Measurements from ENCODE around the gene RBFOX1.

RBFOX1 gene

DNA sequence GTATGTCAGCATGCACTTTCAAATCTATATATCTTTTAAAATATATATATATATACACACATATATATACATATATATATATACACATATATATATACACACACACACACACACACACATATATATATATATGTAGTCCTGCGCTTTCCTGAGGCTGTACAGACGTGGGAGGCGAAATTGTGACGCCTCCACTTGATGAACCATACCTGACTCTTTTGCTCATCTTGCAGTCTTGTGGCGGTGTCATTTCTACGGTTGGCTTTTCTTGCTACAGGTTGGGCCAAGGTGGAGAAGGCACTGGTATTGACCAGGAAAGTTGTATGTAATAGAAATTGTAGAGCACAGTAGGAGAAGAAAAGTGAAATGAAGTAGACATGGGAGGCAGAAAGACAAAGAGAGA lies 88.2 kb downstream of the RBFOX1 start:
- no peak for DNase-seq (ENCODE audit: low spot score)

DNA sequence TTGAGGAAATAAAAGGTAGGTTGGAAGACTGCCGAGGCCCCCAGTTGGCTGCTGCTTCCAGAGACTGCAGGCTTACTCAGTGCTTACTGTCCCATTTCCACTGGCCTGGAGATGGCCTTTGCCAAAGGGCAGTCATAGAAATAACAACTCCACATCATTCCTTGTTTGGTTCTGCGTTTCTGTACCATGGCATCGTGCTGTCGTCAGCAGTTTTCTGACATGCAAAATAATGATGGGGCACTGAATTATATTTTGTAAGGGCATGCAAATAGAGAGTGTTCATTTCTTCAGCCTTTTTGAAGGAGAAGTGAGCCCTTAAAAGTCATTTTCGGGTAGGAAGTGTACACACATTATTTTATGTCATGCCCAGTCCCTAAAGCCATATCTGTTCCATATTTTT lies 88.9 kb downstream of the RBFOX1 start:
- DNase-seq (ENCODE audit: low spot score), result no peak

DNA sequence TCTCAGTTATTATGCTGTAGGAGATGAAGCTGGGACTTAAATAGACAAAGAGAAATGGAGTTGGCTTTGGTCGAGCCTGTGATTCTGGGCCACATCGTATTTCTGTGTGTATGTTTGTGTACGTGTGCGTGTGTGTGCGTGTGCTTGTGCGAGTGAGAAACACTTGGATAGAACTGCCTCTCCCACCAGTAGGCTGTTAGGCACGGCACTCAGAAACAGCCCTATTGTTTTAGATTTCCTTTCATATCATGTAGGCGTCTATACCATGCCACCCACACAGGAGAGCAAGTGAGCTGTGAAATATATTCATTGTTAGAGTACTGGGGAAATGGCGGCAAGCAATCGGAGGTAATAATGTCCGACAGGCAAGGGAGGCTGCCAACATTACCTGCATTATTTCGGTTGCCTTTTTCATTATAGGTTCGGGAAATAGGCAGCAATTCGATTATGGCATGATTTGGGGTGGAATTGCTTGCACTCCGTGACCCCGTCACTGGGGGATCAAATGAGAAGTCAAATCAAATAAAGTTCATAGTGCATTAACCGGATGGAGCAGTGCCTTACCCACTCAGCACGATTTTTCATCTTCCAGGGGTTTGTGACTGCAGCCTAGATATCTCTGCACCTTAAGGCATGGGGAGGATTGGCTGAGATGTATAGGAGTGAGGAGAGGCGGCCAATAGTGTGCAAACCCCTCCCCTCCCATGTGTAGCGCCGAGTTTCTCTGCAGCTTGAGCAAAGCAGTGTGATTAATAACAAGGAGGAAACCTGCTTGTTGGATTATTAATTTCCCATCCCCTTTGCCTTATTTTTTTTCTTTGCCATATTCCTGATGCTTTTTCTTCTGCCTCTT lies 89.6 kb downstream of the RBFOX1 start:
- DNase-seq (ENCODE audit: low spot score), result no peak

DNA sequence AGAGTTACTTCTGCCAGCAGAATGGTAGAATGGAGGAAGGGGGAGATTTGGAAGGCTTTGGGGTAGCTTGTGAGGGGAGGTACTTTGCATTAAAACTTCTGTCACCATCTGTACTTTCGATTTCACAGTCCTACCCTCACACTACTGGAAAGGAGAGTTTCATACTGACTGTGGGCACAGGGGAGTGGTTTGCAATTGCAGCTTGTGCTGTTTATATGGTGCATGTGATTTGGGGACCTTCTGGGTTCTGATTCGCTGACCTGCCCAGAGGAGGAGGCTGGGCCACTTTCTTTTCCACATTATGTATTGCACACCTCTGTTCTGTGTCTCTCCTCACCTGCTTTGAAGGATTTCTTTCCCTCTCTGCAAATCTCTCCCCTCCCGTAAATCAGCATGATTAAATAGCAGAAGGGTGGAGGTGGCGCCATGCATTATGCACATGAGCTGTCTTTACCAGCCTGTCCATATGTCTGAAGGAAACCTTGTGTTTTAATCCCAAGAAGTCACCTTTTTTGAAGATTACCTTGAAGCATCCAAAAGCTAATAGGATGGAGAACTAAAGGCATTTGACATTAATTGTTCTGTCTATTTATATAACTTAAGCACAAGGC lies 90.9 kb downstream of the RBFOX1 start:
- no peak for DNase-seq (ENCODE audit: low spot score)

DNA sequence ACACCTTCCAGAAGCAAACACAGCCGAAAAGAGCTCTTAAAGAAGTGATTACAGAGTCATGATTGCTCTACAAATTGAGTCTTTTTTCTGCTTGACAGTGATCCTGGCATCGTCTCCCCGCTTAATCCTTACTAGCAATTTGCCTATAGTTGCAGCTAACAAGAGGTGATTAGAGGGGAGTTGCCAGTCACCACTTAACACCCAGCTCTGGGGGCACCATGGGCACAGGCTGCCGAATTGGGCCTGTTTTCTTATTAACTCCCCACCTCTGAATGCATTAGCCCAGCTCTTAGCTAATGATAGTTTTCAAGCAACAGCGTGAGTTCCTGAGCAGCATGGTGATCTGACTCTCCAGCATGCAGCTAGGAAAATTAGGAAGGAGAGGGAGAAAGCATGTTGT lies 93.5 kb downstream of the RBFOX1 start:
- no peak for DNase-seq (ENCODE audit: low spot score)

DNA sequence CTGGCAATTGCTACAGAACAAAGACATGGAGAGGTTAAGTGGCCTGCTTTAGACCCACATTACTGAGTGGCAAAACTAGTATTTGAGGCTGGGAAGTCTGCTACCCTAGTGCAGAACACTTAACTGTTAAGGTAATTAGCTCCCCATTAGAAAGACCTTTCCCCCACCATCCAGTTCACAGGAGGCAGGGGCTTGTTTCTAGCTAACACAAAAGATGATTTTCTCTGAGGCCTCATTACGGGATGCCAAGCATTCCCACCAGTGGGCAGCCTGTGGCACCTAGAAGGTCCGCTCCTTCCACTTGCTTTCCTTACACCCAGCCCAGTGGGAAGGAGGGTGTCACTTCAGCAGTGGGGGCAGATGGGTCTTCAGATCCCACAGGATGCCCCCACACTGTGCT lies 99.1 kb downstream of the RBFOX1 start:
- DNase-seq (ENCODE audit: low spot score), result no peak

DNA sequence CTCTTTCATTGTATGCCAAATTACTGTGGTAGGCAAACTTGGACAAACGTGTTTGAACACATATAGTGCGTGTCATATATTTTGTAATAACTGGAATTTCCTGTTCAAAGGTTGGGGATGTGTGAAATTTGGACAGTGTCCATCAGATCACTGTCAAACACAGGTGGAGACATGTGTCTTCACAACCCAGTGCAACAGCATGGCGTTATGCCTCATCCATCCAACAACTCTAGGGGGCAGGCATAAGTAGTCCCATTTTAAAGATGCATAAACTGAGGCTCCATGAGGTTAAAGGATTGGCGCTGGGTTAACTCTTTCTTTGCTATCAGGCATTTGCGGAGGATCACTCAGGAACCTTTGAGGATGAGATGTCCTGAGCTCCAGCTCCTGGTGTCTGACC lies 103.7 kb downstream of the RBFOX1 start:
- DNase-seq (ENCODE audit: low spot score), result no peak

DNA sequence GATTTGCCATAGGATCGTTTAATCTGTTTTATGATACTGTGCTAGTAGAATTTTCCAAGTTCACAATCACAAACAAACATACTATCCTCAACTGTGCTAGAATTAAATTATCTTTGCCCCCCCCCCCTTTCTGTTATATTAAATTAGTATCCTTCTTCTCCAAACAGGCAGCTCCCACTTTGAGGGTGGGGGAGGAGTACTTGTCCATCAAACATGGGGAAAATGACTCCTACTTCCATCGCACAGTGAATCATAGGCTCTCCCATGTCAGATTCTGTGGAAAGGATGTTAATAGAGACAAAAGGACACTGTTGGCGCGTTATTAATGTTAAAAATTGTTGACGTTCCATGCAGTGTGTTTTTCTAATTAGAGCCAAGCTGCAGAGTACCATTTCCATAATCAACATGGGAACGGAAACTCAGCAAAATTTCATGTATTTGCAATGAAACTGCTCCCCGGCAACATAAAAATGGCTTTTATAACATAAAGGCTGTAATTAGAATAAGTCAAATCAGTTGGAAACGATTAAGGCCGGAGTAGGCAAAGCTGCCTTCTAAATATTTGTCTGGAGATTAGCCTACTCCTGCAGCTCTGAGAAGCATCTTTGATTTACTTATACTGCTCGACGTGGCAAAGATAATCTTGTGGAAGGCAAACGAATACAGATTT lies 104.6 kb downstream of the RBFOX1 start:
- DNase-seq (ENCODE audit: low spot score), result no peak

DNA sequence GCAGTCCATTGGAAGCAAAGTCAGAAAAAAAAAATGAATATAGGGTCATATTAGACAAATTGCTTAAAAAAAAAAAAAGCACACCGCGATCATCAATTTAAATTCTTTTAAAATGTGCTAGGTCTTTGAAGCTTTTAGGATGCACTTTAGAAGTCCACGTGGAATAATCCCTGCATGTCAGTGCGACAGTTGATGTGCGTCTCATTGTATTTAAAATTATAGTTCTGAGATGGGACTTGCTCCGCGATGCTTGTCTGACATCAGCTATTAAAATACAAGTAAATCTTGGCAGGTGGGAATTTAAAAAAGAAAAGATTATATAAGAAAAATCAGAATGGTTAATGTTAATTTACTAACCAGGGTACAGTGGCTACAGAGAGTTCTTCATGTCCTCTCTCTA lies 105.2 kb downstream of the RBFOX1 start:
- DNase-seq (ENCODE audit: low spot score), result no peak

DNA sequence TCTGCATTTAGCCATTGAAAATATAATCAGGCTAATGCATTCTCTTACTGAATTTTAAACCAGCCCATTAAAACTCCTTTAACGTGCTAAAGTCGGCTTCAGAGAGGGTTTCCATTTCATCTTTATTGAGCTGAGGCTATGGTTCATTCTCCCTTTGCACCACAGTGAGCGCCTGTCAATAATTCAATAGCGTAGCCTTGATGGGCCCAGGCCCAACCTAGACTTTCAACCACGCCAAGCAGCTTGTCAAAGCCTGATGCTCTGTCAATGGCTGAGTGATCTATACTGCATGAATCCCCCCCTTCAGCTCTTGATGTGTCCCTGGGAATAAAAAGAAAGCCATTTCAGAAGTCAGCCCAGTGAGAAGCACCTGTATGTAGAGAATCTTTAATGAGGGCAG lies 106.0 kb downstream of the RBFOX1 start:
- DNase-seq (ENCODE audit: low spot score), result no peak

DNA sequence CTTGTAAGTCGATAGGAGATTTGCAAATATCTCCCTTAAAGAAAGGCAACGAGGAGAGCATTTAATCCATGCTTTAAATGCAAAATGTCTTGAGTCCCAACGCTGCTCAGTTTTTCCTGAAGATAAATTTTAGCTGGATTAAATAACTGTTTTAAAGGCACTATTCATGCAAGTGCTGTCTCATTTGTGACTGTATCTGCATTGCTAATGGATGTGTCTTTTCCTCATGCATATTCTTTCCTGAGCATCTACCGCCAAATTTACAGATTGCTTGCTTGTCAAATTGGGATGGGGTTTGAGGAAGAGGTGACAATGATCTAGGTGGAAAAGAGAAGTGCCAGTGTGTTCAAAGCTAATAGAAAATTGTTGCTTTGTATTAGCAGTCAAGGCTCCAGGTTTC lies 106.9 kb downstream of the RBFOX1 start:
- no peak for DNase-seq (ENCODE audit: low spot score)

DNA sequence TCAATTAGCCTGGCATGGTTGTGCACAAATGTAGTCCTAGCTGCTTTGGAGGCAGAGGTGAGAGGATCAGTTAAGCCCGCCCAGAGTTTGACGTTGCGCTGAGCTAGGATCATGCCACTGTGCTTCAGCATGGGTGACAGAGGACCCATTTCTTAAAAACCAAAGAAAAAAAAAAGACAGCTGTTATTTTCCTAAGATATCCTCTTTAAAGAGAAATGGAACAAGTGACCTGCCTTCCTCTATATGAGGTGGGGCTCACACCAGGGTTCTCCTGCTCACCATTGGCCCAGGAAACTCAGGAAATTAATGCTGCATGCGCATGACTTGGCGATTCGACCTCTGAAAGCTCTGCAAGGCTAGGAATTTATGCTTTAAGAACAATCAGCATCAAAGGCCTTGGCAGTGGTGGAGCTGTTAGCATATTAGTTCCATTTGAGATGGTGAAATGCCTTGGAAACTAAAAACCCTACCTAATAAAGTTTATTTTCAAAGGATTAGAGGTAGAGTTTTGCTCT lies 108.3 kb downstream of the RBFOX1 start:
- no peak for DNase-seq (ENCODE audit: low spot score)

DNA sequence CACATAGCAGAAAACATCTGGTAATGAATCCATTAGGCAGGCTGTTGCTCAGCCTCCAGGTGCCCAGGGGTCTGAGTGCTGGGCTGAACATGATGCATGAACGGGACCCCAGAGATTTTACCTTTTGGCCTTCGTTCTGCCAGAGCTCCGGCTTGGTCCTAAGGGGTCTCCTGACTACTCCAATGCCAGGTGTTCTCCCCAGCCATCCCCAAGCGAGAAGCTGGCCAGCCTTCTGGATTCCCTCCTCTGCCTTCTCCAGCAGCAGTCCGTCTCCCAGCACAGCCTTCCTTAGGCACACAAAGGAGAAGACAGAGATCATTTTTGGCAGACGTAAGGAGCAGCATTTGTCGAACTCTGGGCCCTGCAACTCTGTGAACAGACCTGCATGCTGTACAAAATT lies 109.4 kb downstream of the RBFOX1 start:
- no peak for DNase-seq (ENCODE audit: low spot score)

DNA sequence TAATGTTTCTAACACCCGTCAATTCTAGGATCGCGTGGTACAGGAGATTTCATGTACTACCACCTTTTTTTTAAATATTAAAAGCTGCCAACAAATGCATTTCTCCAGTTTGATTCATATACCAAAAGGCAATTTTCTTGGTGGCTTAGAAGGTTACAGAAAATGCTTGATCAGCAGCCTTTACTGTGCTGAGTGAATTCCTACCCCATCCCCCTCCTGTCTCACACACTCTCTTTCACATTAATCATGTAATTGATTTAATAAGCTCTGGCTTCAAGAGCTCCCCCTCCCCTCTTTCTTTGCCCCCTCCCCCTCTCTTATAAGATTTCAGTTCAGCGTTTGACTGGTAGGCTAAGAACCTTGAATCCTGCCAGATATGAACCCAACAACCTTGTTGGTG lies 110.5 kb downstream of the RBFOX1 start:
- no peak for DNase-seq (ENCODE audit: low spot score)

DNA sequence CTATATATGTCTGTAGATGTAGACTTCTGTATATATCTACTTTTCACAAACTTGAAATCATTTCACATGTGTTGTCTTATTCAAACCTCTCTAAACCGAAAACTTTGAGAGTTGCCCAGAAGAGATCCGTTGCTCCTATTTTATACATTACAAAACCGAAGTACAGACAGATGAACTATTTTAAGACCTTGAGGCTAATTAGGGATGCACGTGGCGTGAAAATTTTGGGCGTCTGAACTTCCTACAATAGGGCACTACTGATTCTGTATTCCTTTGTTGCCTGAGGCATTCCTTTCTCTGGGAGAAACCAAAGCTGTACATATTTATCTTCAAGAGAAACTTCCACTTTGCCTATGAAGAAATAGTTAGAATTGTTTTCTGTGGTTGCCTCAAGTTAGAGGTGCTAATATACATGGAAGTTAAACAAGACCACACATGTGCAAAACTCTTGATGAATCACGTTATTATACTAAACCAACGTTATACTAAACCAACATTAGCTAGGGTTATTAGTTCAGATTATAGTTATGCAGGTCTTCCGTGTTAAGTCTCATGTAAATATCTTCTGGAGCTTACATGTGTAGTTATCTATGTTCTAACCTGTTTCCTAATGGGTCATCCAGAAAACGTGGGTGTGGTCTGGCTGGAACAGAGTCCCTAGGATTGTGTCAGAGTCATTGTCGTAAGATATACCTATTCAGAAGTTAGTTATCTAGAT lies 111.2 kb downstream of the RBFOX1 start:
- no peak for DNase-seq (ENCODE audit: low spot score)

DNA sequence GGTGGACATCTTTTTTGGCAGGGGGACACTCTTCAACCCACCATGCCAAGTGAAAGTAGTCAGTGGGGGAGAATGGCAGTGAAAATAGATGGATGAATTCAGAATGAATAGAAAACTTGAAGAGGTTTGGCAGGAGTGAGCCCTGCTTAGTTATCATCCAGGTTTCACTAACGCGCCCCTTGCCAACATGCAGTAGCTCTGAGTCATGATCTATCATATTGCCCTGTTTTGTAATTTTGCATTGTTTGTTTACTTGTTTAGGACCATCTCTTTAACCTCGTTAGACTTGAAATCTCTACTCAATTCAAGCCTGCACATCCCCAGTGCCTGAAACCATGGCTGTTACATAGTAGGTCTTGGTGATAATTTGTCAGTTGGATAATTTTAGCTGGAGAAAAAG lies 116.7 kb downstream of the RBFOX1 start:
- DNase-seq (ENCODE audit: low spot score), result no peak

DNA sequence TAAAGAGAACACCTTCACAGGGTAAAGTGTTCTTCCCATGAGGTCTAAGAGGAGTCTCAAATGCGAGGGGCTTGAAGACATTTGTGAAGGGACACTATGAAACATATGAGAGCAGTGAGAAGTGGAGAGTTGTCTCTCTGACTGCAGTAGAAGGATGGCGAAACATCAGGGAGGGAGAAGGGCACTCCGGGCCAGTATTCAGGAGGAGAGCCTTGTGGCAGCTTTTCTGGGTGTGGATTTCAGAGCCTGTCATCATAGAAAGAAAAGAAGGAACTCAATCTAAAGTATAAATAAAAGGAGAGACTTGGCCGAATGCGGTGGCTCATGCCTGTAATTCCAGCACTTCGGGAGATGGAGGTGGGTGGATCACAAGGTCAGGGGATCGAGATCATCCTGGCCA lies 117.2 kb downstream of the RBFOX1 start:
- no peak for DNase-seq (ENCODE audit: low spot score)

DNA sequence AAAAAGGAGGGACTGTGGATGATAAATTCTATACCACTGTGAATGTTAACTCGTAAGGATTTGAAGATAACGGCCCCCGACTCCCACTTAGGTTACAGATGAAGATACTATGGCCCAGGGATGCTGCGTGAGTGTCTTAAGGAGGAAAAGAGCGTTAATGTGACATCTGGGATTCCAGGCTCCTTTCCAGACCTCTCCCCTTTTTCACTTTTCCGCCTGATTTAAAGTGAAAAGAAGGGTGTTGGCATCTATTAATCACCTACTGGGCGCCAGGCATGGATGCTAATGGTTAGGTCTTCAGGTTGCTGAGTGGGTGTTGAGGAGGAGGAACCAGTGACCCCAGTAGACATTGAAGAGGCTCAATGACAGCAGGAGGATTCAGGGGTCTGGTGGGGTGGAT lies 117.8 kb downstream of the RBFOX1 start:
- no peak for DNase-seq (ENCODE audit: low spot score)

DNA sequence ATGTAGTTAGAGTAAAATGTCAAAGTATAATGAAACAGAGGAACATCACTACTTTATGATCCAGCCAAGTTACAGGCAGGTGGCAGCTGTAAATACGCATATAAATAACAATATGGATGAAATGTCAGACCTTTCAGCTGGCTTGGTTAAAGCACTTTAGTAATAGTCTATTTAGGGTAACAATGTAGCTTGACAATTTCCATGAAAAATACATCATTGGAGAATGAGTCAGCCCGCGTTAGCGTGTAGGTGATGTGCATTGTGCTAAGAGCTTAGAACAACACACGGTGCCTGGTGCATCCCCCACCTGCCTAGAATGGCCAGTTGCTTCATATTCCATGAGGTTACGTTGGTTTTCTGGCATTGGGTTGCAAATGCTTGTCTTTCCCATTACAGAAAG lies 119.4 kb downstream of the RBFOX1 start:
- DNase-seq (ENCODE audit: low spot score), result no peak

DNA sequence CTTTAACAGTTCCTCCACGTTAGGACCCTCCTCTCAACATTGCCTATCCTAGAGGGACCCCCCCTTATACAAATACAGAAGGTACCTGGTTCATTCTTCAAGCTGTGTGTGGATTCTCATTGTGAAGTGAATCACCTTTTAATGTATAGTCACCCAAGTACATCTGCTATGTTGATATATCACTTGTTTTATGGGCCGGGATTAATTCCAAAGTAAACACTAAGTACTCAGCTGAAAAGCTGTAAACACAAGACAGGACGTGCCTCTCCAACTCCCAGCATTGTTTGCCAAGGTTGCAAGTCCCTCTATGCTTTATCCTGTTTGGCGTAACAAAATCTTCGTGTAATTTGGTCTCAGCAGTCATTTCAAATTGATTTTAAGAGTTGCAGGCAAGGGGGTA lies 123.6 kb downstream of the RBFOX1 start:
- no peak for DNase-seq (ENCODE audit: low spot score)

DNA sequence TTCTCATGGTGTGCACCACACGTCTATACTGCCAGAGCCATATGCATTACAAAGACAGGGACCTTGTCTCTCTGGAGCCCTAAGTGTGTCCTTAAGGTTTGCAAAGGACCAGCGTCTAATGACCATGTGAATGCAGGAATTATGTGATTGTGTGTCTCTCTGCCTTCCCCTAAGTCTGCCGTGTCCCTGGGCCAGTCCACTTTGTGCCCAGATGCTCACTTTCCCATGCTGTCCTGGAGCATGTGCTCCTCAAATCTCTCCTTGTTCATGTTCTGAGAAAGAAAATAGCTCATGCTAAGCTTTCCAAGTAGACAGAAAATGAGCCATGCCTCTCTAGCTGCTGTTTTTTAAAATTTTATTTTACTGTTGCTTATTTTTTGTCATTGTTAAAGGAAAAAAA lies 125.5 kb downstream of the RBFOX1 start:
- DNase-seq (ENCODE audit: low spot score), result no peak

DNA sequence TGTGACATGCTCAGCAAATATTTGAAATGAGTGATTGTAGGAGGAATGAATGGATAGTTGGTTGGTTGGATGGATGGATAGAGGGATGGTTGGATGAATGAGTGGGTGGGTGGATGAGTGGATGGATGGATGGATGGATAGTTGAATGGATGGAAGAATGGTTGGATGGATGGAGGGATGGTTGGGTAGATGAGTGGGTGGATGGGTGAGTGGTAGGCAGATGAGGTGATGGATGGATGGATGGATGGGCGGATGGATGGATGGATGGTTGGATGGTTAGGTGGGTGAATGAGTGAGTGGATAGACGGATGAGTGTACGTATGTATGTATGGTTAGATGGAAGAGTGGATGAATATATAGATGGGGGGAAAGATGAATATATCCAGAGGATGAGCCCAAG lies 137.7 kb downstream of the RBFOX1 start:
- no peak for DNase-seq (ENCODE audit: low spot score)

DNA sequence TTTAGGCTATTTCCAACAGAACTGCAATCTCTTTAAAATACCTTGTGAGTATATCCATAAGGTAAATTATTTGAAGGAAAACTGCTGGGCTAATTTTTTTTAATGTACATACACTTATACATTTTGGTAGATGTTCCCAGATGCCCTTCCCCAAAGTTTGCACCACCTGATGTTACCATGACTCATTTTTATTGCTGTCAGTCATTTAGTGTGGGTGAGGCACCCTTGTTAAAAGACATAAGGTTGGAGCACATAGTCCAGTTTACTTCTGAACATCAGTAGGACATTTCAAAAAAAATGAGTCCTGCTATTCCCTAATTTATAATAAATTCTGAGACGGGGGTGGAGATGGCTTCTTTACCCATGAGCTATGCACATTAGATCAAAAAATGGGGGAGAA lies 138.6 kb downstream of the RBFOX1 start:
- no peak for DNase-seq (ENCODE audit: low spot score)
